Measurements from ENCODE around the gene CARD18. TPM values are rescaled to one million over a fixed set of nuclear protein-coding genes. Genes with fewer than 3 reads are reported as not detected.

CARD18 gene
- total and polyA plus RNA-seq, 2 donors (not counting 1 experiment from before 2014, with no cell fraction given) = not detected

GRCh38 chr11:105162506-105162905, 22.9 kb upstream of the CARD18 start:
- Histone ChIP-seq H4K20me1 (ENCODE audit: control insufficient read depth, insufficient read depth, low read length, poor library complexity, severe bottlenecking) (no peaks in the 10 kb centered on the region), H3K9ac (ENCODE audit: low read length) (no peak overlapping the region), H3K4me3 (ENCODE audit: control extremely low read depth in 1 of 5, extremely low read depth in 1 of 5, insufficient read depth in 1 of 5, low read depth in 2 of 5, low read length in 4 of 5) (no peak overlapping the region), H3K4me1 (ENCODE audit: control insufficient read depth in 2 of 2, insufficient read depth in 2 of 2, low read length in 2 of 2) (no peaks in the 10 kb centered on the region), H3K27me3 (replicated peaks in 1 of 4; ENCODE audit: control extremely low read depth in 1 of 4, control insufficient read depth in 3 of 4, insufficient read depth in 4 of 4, low read length in 3 of 4) (no peaks in the 10 kb centered on the region), H3K9me3 (ENCODE audit: control extremely low read depth in 1 of 3, control insufficient read depth in 2 of 3, insufficient read depth in 1 of 3, low read length in 2 of 3) (no peaks in the 10 kb centered on the region), H3K79me2 (ENCODE audit: control insufficient read depth, insufficient read depth, low read length) (no peaks in the 10 kb centered on the region), H3K36me3 (replicated peaks in 1 of 2; ENCODE audit: control extremely low read depth in 1 of 2, control insufficient read depth in 1 of 2, extremely low read depth in 1 of 2, insufficient read depth in 2 of 2, low read length in 1 of 2) (no peaks in the 10 kb centered on the region), H3K4me2 (replicated peaks; ENCODE audit: low read depth, low read length, poor library complexity, severe bottlenecking) (no peak overlapping the region), H3K27ac (ENCODE audit: low read length in 2 of 2) (no peak overlapping the region), H2AFZ (ENCODE audit: insufficient read depth, low read depth, low read length, poor library complexity, severe bottlenecking) (no peak overlapping the region)
- intact Hi-C loops (cut with micrococcal nuclease) = no loop called here
- H3K4me1 Mint-ChIP-seq = no peaks in the 10 kb centered on the region
- no peak overlapping the region for H3K4me3 Mint-ChIP-seq
- no peak overlapping the region for H3K27ac Mint-ChIP-seq
- H3K9me3 Mint-ChIP-seq (ENCODE audit: insufficient read depth) = no peaks in the 10 kb centered on the region
- POLR2A ChIA-PET = no interaction called here
- ATAC-seq (ENCODE audit: low read depth) = no peak
- DNase-seq = no peak
- no peaks in the 10 kb centered on the region for H3K27me3 Mint-ChIP-seq
- WGBS (ENCODE audit: insufficient coverage) = no CpG with 5 or more reads among the region's 1 CpG
- TF ChIP-seq, protein P1, sequence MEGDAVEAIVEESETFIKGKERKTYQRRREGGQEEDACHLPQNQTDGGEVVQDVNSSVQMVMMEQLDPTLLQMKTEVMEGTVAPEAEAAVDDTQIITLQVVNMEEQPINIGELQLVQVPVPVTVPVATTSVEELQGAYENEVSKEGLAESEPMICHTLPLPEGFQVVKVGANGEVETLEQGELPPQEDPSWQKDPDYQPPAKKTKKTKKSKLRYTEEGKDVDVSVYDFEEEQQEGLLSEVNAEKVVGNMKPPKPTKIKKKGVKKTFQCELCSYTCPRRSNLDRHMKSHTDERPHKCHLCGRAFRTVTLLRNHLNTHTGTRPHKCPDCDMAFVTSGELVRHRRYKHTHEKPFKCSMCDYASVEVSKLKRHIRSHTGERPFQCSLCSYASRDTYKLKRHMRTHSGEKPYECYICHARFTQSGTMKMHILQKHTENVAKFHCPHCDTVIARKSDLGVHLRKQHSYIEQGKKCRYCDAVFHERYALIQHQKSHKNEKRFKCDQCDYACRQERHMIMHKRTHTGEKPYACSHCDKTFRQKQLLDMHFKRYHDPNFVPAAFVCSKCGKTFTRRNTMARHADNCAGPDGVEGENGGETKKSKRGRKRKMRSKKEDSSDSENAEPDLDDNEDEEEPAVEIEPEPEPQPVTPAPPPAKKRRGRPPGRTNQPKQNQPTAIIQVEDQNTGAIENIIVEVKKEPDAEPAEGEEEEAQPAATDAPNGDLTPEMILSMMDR (IDR thresholded peaks at IDR 0.05) = no peak
- TF ChIP-seq EZH2 (IDR thresholded peaks at IDR 0.05; ENCODE audit: borderline replicate concordance, insufficient read depth, low read depth, low read length, poor library complexity, severe bottlenecking) = no peak
- CTCF ChIA-PET = no interaction called here

GRCh38 chr11:105158436-105158835, 18.9 kb upstream of the CARD18 start:
- Mint-ChIP-seq H3K4me1 (no peaks in the 10 kb centered on the region), H3K9me3 (ENCODE audit: insufficient read depth) (no peaks in the 10 kb centered on the region), H3K27ac (no peak overlapping the region), H3K4me3 (no peak overlapping the region), H3K27me3 (peaks cover 7% of the 10 kb centered on the region)
- Histone ChIP-seq H3K9me3 (ENCODE audit: control extremely low read depth in 1 of 3, control insufficient read depth in 2 of 3, insufficient read depth in 1 of 3, low read length in 2 of 3) (no peaks in the 10 kb centered on the region), H2AFZ (ENCODE audit: insufficient read depth, low read depth, low read length, poor library complexity, severe bottlenecking) (no peak overlapping the region), H3K27ac (ENCODE audit: low read length in 2 of 2) (no peak overlapping the region), H3K27me3 (replicated peaks in 1 of 4; ENCODE audit: control extremely low read depth in 1 of 4, control insufficient read depth in 3 of 4, insufficient read depth in 4 of 4, low read length in 3 of 4) (no peaks in the 10 kb centered on the region), H3K4me1 (ENCODE audit: control insufficient read depth in 2 of 2, insufficient read depth in 2 of 2, low read length in 2 of 2) (no peaks in the 10 kb centered on the region), H3K9ac (ENCODE audit: low read length) (no peak overlapping the region), H3K36me3 (replicated peaks in 1 of 2; ENCODE audit: control extremely low read depth in 1 of 2, control insufficient read depth in 1 of 2, extremely low read depth in 1 of 2, insufficient read depth in 2 of 2, low read length in 1 of 2) (no peaks in the 10 kb centered on the region), H3K4me2 (replicated peaks; ENCODE audit: low read depth, low read length, poor library complexity, severe bottlenecking) (no peak overlapping the region), H3K79me2 (ENCODE audit: control insufficient read depth, insufficient read depth, low read length) (no peaks in the 10 kb centered on the region), H3K4me3 (ENCODE audit: control extremely low read depth in 1 of 5, extremely low read depth in 1 of 5, insufficient read depth in 1 of 5, low read depth in 2 of 5, low read length in 4 of 5) (no peak overlapping the region), H4K20me1 (ENCODE audit: control insufficient read depth, insufficient read depth, low read length, poor library complexity, severe bottlenecking) (no peaks in the 10 kb centered on the region)
- no peak for ATAC-seq (ENCODE audit: low read depth)
- CTCF ChIA-PET = no interaction called here
- TF ChIP-seq, protein P1 (IDR thresholded peaks at IDR 0.05) = no peak
- intact Hi-C loops (cut with micrococcal nuclease) = no loop called here
- DNase-seq = no peak
- POLR2A ChIA-PET = no interaction called here
- WGBS (ENCODE audit: insufficient coverage) = no CpG with 5 or more reads among the region's 1 CpG
